AG09319 (cell line): ENCODE results near the gene EXOC6B.

Experiments used
- DNase-seq: peaks from one replicate; pipeline ENCODE4 v3.0.0-alpha.2; 2010; ENCODE audit warnings: low read depth; ENCODE audit errors: extremely low read depth
- TF ChIP-seq, protein P1 (sequence below): IDR thresholded peaks from 2 replicates; pipeline ENCODE4 v1.5.1; 2011; ENCODE audit warnings: low read depth, mild to moderate bottlenecking, inconsistent platforms, low read length, moderate library complexity

Gene EXOC6B

DNA sequence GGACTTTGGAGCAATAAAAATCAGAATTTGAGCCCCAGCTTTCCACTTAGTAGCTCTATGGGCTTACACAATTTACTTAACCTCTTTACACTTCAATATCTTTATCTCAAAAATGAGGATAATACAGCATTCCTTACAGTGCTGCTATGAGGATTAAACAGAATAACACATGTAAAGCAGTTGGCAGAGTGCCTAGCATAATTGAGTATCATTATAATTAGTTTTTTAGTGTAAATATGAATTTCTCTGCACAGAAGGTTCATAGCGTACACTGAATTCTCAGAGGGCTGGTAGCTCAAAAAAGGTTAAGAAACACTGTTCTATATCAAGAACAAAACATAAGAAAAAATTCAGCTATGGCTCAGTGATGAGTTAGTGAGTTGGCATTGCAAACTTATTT lies 487.8 kb downstream of the EXOC6B start:
- DNase-seq, result no peak
- TF ChIP-seq, protein P1, sequence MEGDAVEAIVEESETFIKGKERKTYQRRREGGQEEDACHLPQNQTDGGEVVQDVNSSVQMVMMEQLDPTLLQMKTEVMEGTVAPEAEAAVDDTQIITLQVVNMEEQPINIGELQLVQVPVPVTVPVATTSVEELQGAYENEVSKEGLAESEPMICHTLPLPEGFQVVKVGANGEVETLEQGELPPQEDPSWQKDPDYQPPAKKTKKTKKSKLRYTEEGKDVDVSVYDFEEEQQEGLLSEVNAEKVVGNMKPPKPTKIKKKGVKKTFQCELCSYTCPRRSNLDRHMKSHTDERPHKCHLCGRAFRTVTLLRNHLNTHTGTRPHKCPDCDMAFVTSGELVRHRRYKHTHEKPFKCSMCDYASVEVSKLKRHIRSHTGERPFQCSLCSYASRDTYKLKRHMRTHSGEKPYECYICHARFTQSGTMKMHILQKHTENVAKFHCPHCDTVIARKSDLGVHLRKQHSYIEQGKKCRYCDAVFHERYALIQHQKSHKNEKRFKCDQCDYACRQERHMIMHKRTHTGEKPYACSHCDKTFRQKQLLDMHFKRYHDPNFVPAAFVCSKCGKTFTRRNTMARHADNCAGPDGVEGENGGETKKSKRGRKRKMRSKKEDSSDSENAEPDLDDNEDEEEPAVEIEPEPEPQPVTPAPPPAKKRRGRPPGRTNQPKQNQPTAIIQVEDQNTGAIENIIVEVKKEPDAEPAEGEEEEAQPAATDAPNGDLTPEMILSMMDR, result no peak

DNA sequence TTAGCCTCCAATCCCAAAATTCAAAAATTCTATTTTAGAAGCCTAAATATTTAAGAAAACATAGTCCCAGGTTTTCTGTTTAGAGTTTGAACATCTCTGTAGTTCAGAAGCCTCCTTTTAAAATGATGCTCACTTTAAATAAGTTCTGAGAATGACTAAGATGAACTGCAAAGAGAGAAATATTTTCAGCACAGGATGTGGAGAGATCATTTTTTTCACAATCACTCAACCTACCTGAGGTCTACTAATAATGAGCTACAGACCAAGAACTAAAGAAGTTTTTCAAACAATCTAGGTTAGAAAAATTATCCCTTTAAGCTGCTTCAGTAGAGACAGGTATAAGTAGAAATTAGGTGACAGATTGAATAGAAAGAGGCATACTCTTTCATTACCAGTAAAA lies 493.1 kb downstream of the EXOC6B start:
- DNase-seq, result no peak

DNA sequence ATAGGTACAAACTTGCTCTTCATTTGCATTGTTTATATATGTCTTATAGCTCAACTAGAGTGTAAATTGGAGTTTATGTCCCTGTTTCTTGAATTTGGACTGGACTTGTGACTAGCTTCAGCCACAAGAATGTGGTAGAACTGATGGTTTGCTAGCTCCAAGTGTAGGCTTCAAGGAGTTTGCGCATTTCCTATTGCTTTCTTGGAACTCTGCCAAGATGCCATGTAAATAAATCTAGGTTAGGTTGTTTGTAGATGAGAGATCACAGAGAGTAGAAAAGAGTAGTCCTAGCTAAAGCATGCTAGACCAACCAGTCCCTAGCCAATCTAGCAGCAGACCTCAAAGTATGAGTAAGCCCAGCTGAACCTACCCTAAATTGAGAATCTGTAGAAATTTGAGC lies 495.2 kb downstream of the EXOC6B start:
- TF ChIP-seq, protein P1, result no peak
- DNase-seq, result no peak

More for the DNA sequence above, 493.1 kb downstream of the EXOC6B start:
- TF ChIP-seq, protein P1, result no peak

DNA sequence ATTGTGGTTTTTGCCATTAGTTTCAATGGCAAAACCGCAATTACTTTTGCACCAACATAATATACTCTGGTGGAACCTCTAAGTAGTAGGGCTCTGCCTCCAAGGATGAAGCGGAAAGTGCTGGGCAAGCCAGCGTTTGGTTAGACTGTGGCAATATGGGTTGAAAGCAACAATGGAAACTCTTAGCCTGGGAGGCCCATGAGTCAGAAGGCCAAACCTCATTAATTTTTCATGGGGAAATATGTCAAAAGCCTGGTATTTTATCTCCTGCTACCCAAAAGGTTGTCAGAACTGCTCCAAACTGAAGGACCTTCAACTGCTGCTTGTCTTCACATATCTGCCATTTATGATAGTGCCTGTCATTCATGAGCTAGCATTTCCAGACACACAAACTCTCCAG lies 499.1 kb downstream of the EXOC6B start:
- TF ChIP-seq, protein P1, result no peak
- no peak for DNase-seq

DNA sequence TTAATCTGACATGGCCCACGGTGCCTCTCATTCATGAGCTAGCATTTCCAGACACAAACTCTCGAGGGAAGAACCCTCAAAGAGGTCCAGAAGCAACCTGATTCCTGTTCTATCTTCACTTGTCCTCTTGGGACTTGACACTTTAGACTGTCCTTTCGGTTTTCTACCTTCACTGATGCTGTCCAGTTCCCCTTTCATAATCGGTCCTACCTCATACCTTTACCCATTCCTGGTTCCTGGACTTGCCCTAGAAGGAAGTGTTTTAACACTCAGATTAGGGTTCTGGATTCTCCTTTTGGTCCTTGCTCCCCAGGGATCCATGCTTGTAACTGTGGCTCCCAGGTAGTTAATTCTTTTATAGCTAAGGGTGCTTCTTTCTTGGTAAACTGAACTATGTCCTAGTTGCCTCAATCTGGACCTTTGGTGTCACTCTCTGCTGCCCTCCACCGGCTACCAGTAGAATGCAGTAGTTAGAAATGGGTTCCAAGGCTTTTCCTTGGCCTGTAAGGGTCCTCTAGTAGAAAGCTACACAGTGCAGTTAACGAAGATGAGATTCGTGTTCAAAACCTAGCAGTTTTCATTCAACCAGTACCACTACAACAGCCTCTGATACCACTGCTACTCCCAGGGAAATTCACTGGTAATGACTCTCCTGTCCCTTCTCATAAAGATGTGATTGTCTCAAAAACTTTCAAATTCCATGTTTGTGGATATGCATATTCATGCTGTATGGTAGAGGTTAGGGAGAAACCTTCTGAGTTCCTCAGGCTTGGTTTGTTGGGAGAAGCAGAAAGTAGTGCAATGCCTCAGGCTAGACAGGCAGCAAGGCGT lies 500.0 kb downstream of the EXOC6B start:
- no peak for DNase-seq
- TF ChIP-seq, protein P1, result peak; percentile 57

DNA sequence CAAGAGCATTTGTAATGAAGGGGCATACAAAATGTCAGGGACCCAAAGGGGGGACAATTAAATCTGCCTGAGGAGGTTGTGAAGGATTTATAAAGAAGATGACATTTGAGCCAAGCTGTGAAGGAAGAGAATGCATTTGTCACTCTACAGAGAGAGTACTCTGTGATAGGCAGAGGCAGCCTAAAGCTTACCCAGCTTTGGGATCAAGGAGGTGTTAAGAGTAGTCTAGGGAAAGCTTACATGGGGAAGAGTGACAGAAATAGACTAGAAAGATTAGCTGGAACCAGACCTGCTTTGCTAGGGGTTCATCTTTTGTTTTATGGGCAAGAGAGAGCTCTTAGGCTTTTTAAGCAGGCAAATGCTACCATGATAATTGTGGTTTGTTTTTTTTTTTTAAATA lies 509.1 kb downstream of the EXOC6B start:
- no peak for DNase-seq
- TF ChIP-seq, protein P1, result no peak

DNA sequence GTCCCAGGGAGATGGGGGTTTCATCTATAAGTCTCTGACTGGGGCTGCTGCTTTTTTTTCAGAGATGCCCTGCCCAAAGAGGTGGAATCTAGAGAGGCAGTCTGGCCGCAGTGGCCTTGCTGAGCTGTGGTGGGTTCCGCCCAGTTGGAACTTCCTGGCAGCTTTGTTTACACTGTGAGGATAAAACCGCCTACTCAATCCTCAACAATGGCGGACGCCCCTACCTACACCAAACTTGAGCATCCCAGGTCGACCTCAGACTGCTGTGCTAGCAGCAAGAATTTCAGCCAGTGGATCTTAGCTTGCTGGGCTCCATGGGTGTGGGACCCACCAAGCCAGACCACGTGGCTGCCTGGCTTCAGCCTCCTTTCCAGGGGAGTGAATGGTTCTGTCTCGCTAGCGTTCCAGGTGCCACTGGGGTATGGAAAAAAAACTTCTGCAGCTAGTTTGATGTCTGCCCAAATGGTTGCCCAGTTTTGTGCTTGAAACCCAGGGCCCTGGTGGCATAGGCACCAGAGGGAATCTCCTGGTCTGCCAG lies 525.6 kb downstream of the EXOC6B start:
- DNase-seq, result no peak
- TF ChIP-seq, protein P1, result no peak
